Loucy (cell line): ENCODE data around the gene NEDD4.

Experiments used
- EZH2phosphoT487 ChIP-seq: fragments of 200-600 bp; IDR thresholded peaks from 2 replicates; pipeline ENCODE4 v1.6.1; 2018; ENCODE audit warnings: antibody characterized with exemption, mild to moderate bottlenecking, moderate library complexity, borderline replicate concordance
- TF ChIP-seq, protein P1 (sequence below): fragments of 200-600 bp; sonication (generic); conservative IDR thresholded peaks from 2 replicates; pipeline ENCODE4 v1.5.1; 2014; ENCODE audit warnings: mild to moderate bottlenecking, antibody characterized with exemption, low read length

DNA sequence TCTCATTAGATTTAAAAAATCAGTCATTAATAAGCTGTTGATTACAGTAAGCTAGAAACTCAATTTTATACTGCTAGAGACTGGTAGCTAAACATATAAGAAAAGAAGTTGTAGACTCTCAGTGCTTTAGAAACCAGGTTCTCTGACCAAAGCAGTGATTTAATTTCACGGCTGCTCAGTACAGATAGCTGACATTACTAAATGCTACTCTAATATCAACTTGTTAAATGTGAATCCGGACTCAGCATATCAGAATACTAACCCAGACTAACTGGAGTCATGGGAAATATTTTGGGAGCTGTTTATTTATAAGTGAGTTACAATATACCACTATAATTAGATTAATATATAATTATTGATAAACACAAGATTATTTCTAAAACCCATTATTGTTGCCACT is 80.4 kb downstream of the NEDD4 start:
- TF ChIP-seq, protein P1, sequence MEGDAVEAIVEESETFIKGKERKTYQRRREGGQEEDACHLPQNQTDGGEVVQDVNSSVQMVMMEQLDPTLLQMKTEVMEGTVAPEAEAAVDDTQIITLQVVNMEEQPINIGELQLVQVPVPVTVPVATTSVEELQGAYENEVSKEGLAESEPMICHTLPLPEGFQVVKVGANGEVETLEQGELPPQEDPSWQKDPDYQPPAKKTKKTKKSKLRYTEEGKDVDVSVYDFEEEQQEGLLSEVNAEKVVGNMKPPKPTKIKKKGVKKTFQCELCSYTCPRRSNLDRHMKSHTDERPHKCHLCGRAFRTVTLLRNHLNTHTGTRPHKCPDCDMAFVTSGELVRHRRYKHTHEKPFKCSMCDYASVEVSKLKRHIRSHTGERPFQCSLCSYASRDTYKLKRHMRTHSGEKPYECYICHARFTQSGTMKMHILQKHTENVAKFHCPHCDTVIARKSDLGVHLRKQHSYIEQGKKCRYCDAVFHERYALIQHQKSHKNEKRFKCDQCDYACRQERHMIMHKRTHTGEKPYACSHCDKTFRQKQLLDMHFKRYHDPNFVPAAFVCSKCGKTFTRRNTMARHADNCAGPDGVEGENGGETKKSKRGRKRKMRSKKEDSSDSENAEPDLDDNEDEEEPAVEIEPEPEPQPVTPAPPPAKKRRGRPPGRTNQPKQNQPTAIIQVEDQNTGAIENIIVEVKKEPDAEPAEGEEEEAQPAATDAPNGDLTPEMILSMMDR: no peak
- TF ChIP-seq EZH2phosphoT487: no peak
